Lower lobe of right lung (tissue), 2 donors: Measurements from ENCODE around the gene BCL2. TPM values are rescaled to one million over a fixed set of nuclear protein-coding genes. Genes with fewer than 3 reads are reported as not detected.

Experiments used
- ATAC-seq, 2 donors: fragments of 200-7000 bp; cut with Tn5 transposase; one replicate each; pipeline ENCODE4 v1.9.1; 2020 to 2022; ENCODE audit warnings: mild to moderate bottlenecking in 2 of 2, moderate library complexity in 2 of 2
- DNase-seq: peaks from one replicate; pipeline ENCODE4 v3.0.0-alpha.2; 2020
- H3K27ac ChIP-seq: fragments of 200-600 bp; one replicate; pipeline ENCODE4 v1.8.0; 2022
- H3K27me3 ChIP-seq: fragments of 200-600 bp; one replicate; pipeline ENCODE4 v1.8.0; 2022; ENCODE audit warnings: low read depth
- H3K36me3 ChIP-seq: fragments of 200-600 bp; one replicate; pipeline ENCODE4 v1.8.0; 2022; ENCODE audit warnings: mild to moderate bottlenecking
- H3K4me1 ChIP-seq: fragments of 200-600 bp; one replicate; pipeline ENCODE4 v1.8.0; 2022
- H3K4me3 ChIP-seq: fragments of 200-600 bp; one replicate; pipeline ENCODE4 v1.8.0; 2022; ENCODE audit warnings: mild to moderate bottlenecking
- H3K9me3 ChIP-seq: fragments of 200-600 bp; one replicate; pipeline ENCODE4 v1.8.0; 2022
- CTCF ChIP-seq: fragments of 200-600 bp; IDR thresholded peaks from one replicate; pipeline ENCODE4 v1.8.0; 2022; ENCODE audit warnings: antibody characterized with exemption, mild to moderate bottlenecking
- intact Hi-C: fragments of 100-400 bp; cut with DNase I; formaldehyde crosslinking; loops from one replicate; pipeline ENCODE4 v1.11.0; 2022
- total RNA-seq: library from RNA; stranded (reverse); fragmentation: NEBNext Ultra II Directional; extraction: Animal tissue kit (Norgen Biotek cat#: 25700); gene quantifications from one replicate; pipeline ENCODE4 v1.2.1, GENCODE V29; 2021
- donor health status: DM: no; HTN: yes; CAD: no; lungs with severe emphysema.

BCL2 gene
- total RNA-seq, 1 donor from 2014 or later = 11.0 TPM

- ATAC-seq = no peak
- peak overlapping the region; percentile 38 for H3K4me3 ChIP-seq
- intact Hi-C loops = no loop called here
- H3K27ac ChIP-seq = peak overlapping the region; percentile 6
- H3K27me3 ChIP-seq = no peaks in the 10 kb centered on the region
- TF ChIP-seq CTCF = no peak
- H3K9me3 ChIP-seq = no peaks in the 10 kb centered on the region
- H3K4me1 ChIP-seq = peaks cover 10% of the 10 kb centered on the region
- no peak for DNase-seq
- no peaks in the 10 kb centered on the region for H3K36me3 ChIP-seq
Observed at GRCh38 chr18:63154350-63155152, 165.0 kb downstream of the BCL2 start.

DNA sequence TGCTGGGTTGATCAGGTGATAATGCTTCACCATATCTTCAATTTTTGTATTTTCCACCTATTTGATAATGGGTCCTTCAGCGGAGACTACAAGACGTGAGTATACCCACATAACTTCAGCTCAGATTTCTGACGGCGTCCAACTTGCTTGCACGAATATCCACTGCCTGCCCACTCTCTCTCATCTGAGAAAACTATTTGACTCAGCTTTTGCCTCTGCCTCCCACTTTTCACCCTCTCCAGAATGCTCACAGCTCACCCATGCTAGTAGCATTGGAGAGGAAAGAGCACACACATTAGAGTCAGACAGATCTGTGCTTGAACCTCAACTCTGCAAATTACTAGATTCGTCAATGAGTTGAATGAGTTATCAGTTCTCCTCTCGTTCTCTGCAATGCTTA, 166.8 kb downstream of the BCL2 start:
- TF ChIP-seq CTCF = no peak
- H3K27ac ChIP-seq = no peak overlapping the region
- ATAC-seq = no peak
- DNase-seq = no peak
- no peaks in the 10 kb centered on the region for H3K36me3 ChIP-seq
- peaks cover 23% of the 10 kb centered on the region for H3K4me1 ChIP-seq
- no peak overlapping the region for H3K4me3 ChIP-seq
- H3K9me3 ChIP-seq = no peaks in the 10 kb centered on the region
- intact Hi-C loops = no loop called here
- H3K27me3 ChIP-seq = no peaks in the 10 kb centered on the region

- DNase-seq (no peak), ATAC-seq (no peak)
- Histone ChIP-seq H3K4me3 (no peak overlapping the region), H3K4me1 (peaks cover 23% of the 10 kb centered on the region), H3K27me3 (no peaks in the 10 kb centered on the region), H3K27ac (no peak overlapping the region), H3K36me3 (no peaks in the 10 kb centered on the region), H3K9me3 (no peaks in the 10 kb centered on the region)
- intact Hi-C loops = no loop called here
- no peak for TF ChIP-seq CTCF
Observed at GRCh38 chr18:63152096-63152495, 167.5 kb downstream of the BCL2 start.

GRCh38 chr18:63151539-63151938, 168.0 kb downstream of the BCL2 start:
- Histone ChIP-seq H3K4me1 (peaks cover 23% of the 10 kb centered on the region), H3K36me3 (no peaks in the 10 kb centered on the region), H3K9me3 (no peaks in the 10 kb centered on the region), H3K27ac (no peak overlapping the region), H3K27me3 (no peaks in the 10 kb centered on the region), H3K4me3 (no peak overlapping the region)
- DNase-seq (no peak), ATAC-seq (no peak)
- intact Hi-C loops = no loop called here
- TF ChIP-seq CTCF = no peak

DNA sequence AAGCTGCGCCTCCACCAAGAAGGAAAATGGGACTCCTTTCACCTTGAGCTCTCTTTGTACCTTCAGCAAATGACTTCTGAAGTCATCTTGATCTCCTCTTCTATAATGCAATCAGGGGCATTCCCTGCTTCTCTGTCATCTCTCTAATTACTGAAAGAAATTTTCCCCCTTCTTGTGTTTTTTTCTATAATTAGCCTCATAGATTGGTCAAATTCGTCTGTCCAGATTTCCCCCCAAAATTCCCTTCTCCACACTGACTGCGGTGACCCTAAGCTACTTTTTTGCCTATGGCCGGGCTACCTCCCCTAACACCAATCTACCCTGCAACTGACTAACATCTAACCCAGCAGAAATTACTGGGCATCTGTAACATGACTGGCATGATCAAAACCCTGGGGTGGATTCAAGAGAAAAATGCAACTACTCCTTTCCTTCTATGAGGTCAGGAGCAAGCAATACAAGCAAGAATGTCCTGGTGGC, 168.6 kb downstream of the BCL2 start:
- Histone ChIP-seq H3K4me3 (no peak overlapping the region), H3K4me1 (peaks cover 23% of the 10 kb centered on the region), H3K27ac (no peak overlapping the region), H3K27me3 (no peaks in the 10 kb centered on the region), H3K36me3 (no peaks in the 10 kb centered on the region), H3K9me3 (no peaks in the 10 kb centered on the region)
- DNase-seq (no peak), ATAC-seq (no peak)
- intact Hi-C loops = no loop called here
- no peak for TF ChIP-seq CTCF
